Osteoblast (primary cell): ENCODE results near the gene FOXC1. TPM values are rescaled to one million over a fixed set of nuclear protein-coding genes. Genes with fewer than 3 reads are reported as not detected.
A peak's percentile ranks its signal among the peaks of the same experiment; 100 is the strongest.

Experiments
- DNase-seq: peaks from one replicate; pipeline ENCODE4 v3.0.0; 2011; ENCODE audit warnings: low spot score, mixed read lengths; ENCODE audit not compliant: insufficient read length; ENCODE audit errors: missing footprints
- H2AFZ ChIP-seq: 2 replicates; pipeline ENCODE4 v1.6.0; 2011; ENCODE audit warnings: mild to moderate bottlenecking, low read length
- H3K27ac ChIP-seq: 2 replicates; pipeline ENCODE4 v1.5.1; 2011; ENCODE audit warnings: mild to moderate bottlenecking, low read depth, low read length, moderate library complexity
- H3K27me3 ChIP-seq: 2 replicates; pipeline ENCODE4 v1.6.0; 2012; ENCODE audit warnings: mild to moderate bottlenecking, control low read depth, inconsistent platforms, low read length, moderate library complexity; ENCODE audit not compliant: insufficient read depth
- H3K36me3 ChIP-seq: 2 replicates; pipeline ENCODE4 v1.5.1; 2011; ENCODE audit warnings: mild to moderate bottlenecking, low read length, control low read depth, moderate library complexity; ENCODE audit not compliant: insufficient read depth
- H3K4me1 ChIP-seq: 2 replicates; pipeline ENCODE4 v1.5.1; 2011; ENCODE audit warnings: mild to moderate bottlenecking, low read length, control low read depth, moderate library complexity; ENCODE audit not compliant: insufficient read depth
- H3K4me2 ChIP-seq: 2 replicates; pipeline ENCODE4 v1.6.0; 2011; ENCODE audit warnings: mild to moderate bottlenecking, low read length; ENCODE audit not compliant: insufficient read depth
- H3K4me3 ChIP-seq: fragments of 200-600 bp; sonication (generic); 3 replicates; pipeline ENCODE4 v1.5.1; 2012; ENCODE audit warnings: mild to moderate bottlenecking, low read length, inconsistent platforms; ENCODE audit not compliant: insufficient read depth
- H3K79me2 ChIP-seq: 2 replicates; pipeline ENCODE4 v1.6.0; 2012; ENCODE audit warnings: mild to moderate bottlenecking, low read length, control low read depth, inconsistent platforms; ENCODE audit not compliant: insufficient read depth
- H3K9me3 ChIP-seq: 2 replicates; pipeline ENCODE4 v1.5.1; 2011; ENCODE audit warnings: low read depth, low read length, control low read depth
- H4K20me1 ChIP-seq: 2 replicates; pipeline ENCODE4 v1.6.0; 2012; ENCODE audit warnings: mild to moderate bottlenecking, low read length, control low read depth; ENCODE audit not compliant: insufficient read depth
- total RNA-seq: library from RNA; depleted of rRNA; stranded (reverse); fragments of >200 nt; gene quantifications from 2 replicates; pipeline ENCODE4 v1.2.3, GENCODE V29; 2012
- TF ChIP-seq, protein P1 (sequence below): IDR thresholded peaks from 2 replicates; pipeline ENCODE4 v1.5.1; 2011; ENCODE audit warnings: mild to moderate bottlenecking, low read depth, low read length, moderate library complexity; ENCODE audit errors: extremely low read depth

FOXC1 gene
- total RNA-seq, 1 donor, result 39.4 TPM

- no peak overlapping the region for H2AFZ ChIP-seq
- no peaks in the 10 kb centered on the region for H3K27me3 ChIP-seq
- peak; percentile 94 for DNase-seq
- H3K4me3 ChIP-seq, result peak overlapping the region; percentile 96
- peak overlapping the region; percentile 90 for H3K4me2 ChIP-seq
- no peaks in the 10 kb centered on the region for H3K9me3 ChIP-seq
- H4K20me1 ChIP-seq, result peaks cover 22% of the 10 kb centered on the region
- H3K79me2 ChIP-seq, result peaks cover 92% of the 10 kb centered on the region
- H3K4me1 ChIP-seq, result peaks cover 38% of the 10 kb centered on the region
- TF ChIP-seq, protein P1, sequence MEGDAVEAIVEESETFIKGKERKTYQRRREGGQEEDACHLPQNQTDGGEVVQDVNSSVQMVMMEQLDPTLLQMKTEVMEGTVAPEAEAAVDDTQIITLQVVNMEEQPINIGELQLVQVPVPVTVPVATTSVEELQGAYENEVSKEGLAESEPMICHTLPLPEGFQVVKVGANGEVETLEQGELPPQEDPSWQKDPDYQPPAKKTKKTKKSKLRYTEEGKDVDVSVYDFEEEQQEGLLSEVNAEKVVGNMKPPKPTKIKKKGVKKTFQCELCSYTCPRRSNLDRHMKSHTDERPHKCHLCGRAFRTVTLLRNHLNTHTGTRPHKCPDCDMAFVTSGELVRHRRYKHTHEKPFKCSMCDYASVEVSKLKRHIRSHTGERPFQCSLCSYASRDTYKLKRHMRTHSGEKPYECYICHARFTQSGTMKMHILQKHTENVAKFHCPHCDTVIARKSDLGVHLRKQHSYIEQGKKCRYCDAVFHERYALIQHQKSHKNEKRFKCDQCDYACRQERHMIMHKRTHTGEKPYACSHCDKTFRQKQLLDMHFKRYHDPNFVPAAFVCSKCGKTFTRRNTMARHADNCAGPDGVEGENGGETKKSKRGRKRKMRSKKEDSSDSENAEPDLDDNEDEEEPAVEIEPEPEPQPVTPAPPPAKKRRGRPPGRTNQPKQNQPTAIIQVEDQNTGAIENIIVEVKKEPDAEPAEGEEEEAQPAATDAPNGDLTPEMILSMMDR, result no peak
- H3K36me3 ChIP-seq, result peaks cover 8% of the 10 kb centered on the region
- H3K27ac ChIP-seq, result peak overlapping the region; percentile 96
Observed at GRCh38 chr6:1614448-1615150, 4.9 kb downstream of the FOXC1 start.

DNA sequence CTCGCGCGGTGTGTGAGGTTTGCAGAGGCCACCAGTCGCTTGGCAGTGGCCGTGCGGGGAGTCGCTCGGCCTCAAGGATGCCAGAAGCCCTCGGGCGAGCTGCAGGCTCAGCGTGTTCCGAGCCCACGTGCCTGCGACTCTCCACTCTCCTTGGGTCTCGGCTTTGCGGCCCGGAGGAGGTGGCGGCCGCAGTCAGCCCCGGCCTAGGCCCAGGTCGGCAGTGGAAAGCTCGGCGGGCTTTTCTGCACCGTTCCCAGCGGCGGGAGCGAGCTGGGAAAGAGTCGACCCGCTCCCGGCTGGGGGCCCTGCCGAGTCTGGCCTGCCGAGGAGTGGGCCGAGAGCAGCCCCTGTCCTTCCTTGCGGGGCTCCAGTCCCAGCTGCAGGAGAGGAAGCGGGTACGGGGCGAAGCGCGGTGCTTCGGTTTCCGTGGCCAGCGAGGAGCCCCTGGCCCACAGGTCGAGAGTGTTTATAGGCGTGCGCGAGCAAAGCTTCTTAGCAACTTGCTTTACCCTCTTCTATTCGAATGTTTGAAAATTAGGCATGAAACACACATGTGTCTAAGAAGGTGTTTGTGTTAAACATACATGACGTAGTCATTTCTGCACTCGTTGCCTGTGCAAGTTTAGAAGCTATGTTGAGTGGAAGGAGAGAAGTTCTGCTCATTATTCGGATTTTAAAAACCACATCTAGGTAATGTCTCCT is 5.6 kb downstream of the FOXC1 start:
- Histone ChIP-seq H3K79me2 (peaks cover 99% of the 10 kb centered on the region), H3K4me2 (peak overlapping the region; percentile 90), H4K20me1 (peaks cover 22% of the 10 kb centered on the region), H3K27ac (peak overlapping the region; percentile 96), H2AFZ (no peak overlapping the region), H3K9me3 (no peaks in the 10 kb centered on the region), H3K27me3 (no peaks in the 10 kb centered on the region), H3K36me3 (peaks cover 8% of the 10 kb centered on the region), H3K4me1 (peaks cover 41% of the 10 kb centered on the region), H3K4me3 (peak overlapping the region; percentile 96)
- TF ChIP-seq, protein P1, result no peak
- peak; percentile 91 for DNase-seq

DNA sequence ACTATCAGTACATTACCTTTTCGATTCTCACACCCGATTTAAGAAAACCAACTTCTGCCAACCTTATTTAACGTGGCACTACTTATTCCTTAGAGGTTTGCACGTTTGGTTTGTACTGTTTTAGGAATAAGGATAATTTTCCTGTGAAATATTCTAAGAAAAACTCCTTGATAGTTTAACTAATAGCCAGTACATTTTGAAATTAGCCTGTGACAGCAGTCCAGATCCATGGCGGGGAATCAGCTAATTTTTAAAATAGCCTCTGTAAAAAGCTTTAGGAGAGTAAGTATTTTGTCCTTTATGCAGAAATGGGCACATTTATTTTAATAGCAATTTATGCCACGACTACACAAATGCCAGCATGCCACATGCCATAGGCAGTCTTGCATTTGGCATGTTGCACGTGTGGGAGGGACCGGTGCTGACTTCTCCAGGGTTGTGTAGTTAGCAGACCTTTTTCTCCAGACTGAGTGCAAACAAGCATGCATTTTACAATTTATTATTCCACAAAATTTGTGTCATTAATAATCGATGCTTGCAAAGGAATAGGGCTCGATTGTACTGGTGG is 6.2 kb downstream of the FOXC1 start:
- TF ChIP-seq, protein P1, result no peak
- Histone ChIP-seq H3K4me3 (peak overlapping the region; percentile 96), H3K27ac (peak overlapping the region; percentile 96), H3K9me3 (no peaks in the 10 kb centered on the region), H2AFZ (no peak overlapping the region), H3K4me2 (peak overlapping the region; percentile 90), H3K79me2 (peaks cover 99% of the 10 kb centered on the region), H4K20me1 (peaks cover 18% of the 10 kb centered on the region), H3K27me3 (no peaks in the 10 kb centered on the region), H3K36me3 (peaks cover 8% of the 10 kb centered on the region), H3K4me1 (peaks cover 41% of the 10 kb centered on the region)
- peak; percentile 92 for DNase-seq
